Choroid plexus epithelial cell (primary cell): ENCODE measurements around the gene MLKL.
"Not testable (repeated sequence)": the region's sequence is repeated elsewhere in the genome, so short reads cannot be mapped to it uniquely, and the experiment has no call there.

Source experiments
- DNase-seq: peaks from one replicate; pipeline ENCODE4 v3.0.0-alpha.2; 2010; ENCODE audit warnings: low read depth
- H3K4me3 ChIP-seq: 2 replicates; pipeline ENCODE4 v1.5.1; 2011; ENCODE audit warnings: low read depth, mild to moderate bottlenecking, control low read depth, low read length, moderate library complexity
- TF ChIP-seq, protein P1 (sequence below): conservative IDR thresholded peaks from 2 replicates; pipeline ENCODE4 v1.5.1; 2011; ENCODE audit warnings: low read depth, mild to moderate bottlenecking, control low read depth, inconsistent platforms, low read length, moderate library complexity

The MLKL gene

DNA sequence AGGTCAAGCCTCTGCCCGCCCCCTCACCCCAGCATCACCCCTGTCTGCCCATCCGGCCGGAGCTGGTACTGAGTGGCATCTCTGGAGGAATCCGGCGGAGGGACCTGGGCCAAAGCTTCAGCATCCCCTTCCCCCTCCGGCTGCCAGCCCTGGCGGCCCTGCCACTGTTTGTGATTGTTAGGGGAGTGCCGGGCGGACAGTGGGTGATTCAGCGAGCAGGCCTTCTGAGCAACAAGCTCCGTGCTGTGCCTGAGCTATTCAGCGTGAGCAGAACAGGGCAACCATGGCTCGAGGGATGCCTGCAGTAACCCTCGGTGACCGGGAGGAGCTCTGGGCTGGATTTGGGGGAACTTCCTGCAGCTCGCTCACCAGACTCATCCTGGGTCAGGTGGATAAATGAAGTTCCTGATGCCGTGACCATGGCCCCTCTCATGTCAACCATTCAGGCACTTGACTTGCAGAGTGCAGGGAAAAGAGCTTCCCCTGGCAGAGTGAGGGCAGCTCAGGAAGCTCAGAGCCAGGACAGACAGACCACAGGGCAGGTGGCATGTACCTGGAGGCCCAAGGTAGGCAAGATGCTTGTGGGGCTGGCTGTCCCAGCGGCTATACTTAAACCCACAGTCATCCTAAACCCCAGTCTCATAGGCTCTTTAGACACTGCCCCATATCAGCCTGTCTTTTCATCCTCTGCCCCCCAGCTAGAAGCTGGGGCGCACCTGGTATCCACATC, 24.3 kb upstream of the MLKL start:
- peak; percentile 76 for DNase-seq
- TF ChIP-seq, protein P1, sequence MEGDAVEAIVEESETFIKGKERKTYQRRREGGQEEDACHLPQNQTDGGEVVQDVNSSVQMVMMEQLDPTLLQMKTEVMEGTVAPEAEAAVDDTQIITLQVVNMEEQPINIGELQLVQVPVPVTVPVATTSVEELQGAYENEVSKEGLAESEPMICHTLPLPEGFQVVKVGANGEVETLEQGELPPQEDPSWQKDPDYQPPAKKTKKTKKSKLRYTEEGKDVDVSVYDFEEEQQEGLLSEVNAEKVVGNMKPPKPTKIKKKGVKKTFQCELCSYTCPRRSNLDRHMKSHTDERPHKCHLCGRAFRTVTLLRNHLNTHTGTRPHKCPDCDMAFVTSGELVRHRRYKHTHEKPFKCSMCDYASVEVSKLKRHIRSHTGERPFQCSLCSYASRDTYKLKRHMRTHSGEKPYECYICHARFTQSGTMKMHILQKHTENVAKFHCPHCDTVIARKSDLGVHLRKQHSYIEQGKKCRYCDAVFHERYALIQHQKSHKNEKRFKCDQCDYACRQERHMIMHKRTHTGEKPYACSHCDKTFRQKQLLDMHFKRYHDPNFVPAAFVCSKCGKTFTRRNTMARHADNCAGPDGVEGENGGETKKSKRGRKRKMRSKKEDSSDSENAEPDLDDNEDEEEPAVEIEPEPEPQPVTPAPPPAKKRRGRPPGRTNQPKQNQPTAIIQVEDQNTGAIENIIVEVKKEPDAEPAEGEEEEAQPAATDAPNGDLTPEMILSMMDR, result peak; percentile 49
- H3K4me3 ChIP-seq, result no peak overlapping the region

DNA sequence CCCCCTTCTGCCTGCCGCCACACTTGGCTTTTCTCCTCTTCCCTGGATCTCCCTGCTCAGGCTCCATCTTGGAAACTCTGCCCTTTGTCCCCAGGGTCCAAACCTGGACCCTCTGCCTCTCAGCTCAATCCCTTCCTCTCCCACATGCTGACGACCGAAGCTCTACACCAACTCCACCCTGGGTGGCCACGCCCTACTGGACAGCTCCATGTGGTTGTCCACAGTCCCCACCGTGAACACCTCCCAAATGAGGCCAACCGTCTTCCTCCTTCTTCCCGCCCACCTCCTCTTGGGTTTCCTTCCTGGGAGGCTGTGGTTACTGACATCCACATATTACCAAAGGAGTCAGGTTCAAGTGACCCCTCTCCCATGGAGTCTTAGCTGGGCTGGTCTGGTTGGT, 22.6 kb upstream of the MLKL start:
- TF ChIP-seq, protein P1, result no peak
- DNase-seq, result no peak
- no peak overlapping the region for H3K4me3 ChIP-seq

DNA sequence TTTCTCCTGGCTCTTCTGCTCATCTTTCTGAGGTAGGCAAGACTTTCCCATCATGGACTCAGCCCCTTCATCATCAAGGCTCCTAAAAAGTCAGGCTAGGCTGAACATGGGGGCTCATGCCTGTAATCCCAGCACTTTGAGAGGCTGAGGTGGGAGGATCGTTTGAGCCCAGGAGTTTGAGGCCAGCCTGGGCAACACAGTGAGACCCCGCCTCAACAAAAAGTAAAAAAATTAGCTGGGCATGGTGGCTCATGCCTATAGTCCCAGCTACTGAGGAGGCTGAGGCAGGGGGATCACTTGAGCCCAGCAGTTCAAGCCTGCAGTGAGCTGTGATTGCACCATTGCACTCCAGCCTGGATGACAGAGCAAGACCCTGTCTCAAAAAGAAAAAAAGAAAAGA, 21.5 kb upstream of the MLKL start:
- not testable (repeated sequence) for DNase-seq, H3K4me3 ChIP-seq

DNA sequence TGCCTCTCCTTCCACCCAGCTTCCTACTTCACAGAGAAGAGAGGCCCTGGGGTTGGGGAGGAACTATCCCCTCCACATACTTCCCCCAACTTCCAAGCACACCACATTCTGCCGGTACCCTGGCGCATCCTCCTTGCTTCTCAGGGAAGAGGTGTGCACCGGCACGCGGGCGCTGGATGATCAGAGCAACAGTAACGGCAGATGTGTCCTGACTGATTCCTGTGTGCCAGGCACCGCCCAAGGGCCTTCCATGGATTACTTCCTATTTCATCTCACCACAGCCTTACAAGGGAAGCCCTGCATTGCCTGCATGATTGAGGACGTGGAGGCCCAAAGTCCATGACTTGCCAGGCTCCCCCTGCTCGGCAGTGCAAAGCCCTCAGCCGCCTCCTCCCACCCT, 21.1 kb upstream of the MLKL start:
- no peak for DNase-seq
- TF ChIP-seq, protein P1, result no peak
- no peak overlapping the region for H3K4me3 ChIP-seq

DNA sequence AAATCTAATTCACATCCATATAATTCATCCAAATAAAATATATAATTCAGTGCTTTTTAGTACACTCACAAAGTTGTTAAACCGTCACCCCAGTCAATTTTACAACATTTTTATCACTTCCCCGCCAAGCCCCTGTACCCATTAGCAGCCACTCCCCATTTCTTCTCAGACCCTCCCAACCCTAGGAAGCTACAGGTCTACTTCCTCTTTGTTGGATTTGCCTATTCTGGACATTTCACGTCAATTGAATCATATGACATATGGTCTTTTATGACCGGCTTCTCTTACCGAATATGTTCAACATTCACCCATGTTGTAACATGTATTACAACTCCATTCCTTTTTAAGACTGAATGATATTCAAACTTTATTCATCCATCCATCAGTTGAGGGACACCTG, 19.9 kb upstream of the MLKL start:
- H3K4me3 ChIP-seq, result no peak overlapping the region
- no peak for DNase-seq
- TF ChIP-seq, protein P1, result no peak

DNA sequence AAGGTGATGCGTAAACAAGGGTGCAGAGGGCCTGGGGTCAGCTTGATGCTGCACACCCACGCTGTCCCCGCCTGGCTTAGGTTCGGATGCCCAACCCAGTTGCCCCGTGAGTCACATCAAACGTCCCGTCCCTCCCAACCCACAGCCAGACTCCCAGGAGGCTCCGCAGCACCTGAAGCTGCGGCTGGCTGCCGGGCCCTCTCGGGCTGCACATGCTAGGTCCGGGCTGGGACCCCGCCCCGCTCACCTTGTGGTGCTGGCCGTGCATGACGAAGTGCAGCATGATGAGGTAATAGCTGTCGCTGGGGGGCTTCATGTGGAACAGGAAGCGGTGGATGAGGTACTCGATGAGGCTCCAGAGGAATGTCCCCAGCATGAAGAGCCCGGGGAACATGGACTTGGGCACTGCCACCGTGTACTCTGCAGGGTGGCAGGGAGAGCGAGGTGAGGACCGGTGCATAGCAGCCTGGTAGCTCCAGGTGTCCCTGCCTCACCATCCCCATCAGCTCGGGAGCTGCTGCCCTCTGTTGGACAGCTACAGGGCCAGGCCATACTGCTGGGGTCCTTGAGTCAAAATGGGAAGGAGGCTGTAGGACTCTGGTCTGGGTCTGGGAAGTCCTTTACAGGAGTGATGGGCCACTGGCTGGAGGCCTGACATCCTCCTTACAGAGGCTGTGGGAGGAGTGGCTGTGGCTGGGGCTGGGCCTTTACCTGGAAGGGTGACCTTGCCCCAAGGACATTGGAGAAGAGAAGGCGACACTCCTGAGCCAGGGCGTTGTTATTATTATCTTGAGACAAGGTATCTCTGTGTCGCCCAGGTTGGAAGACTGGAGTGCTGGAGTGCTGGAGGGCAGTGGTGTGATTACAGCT, 18.3 kb upstream of the MLKL start:
- H3K4me3 ChIP-seq, result no peak overlapping the region
- DNase-seq, result no peak
- TF ChIP-seq, protein P1, result no peak

DNA sequence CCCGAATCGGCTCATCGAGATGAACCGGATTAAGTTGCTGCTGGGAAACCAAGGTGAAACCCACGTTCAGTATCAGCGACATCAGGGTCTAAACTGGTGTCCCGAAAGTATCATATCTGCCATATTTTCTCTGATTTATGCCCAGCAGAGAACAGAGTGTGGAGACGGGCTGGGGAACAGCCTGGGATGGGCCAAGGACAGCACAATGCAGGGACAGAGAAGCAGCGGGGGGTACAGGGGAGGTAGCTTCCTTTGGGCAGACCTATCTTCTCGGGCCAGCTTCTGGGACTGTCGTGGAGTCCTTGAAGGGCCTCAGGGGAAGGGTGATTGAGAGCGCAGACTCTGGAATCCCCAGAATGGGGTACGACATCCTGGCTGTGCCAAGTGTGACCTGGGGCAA, 17.5 kb upstream of the MLKL start:
- TF ChIP-seq, protein P1, result no peak
- no peak for DNase-seq
- H3K4me3 ChIP-seq, result no peak overlapping the region
